ENCODE results near the gene RAB8A. TPM values are rescaled to one million over a fixed set of nuclear protein-coding genes. Genes with fewer than 3 reads are reported as not detected.

RAB8A gene
- total RNA-seq, 1 experiment from 2014 or later: 74.0 TPM

- Mint-ChIP-seq H3K27ac (peak overlapping the region; percentile 90; the same call in 1 of the 2 replicates), H3K36me3 (no peaks in the 10 kb centered on the region), H3K9me3 (0 out of 2 replicates have a peak, but pooled peaks cover 3% of the 10 kb centered on the region), H3K4me1 (peaks cover 16% of the 10 kb centered on the region), H3K4me3 (no peak overlapping the region), H3K27me3 (ENCODE audit: low read depth) (peaks cover 4% of the 10 kb centered on the region; the same call in 1 of the 2 replicates)
- DNase-seq (ENCODE audit: low spot score): no peak
- TF ChIP-seq GRHL2 (CRISPR knock-in tag; IDR thresholded peaks at IDR 0.05; ENCODE audit: insufficient replicate concordance, severe bottlenecking): no peak
- no peak for TF ChIP-seq KAT7 (CRISPR knock-in tag; IDR thresholded peaks at IDR 0.05; ENCODE audit: borderline replicate concordance)
- TF ChIP-seq IRF1 (CRISPR knock-in tag; IDR thresholded peaks at IDR 0.05): no peak
- no peak for TF ChIP-seq ERG (CRISPR knock-in tag; IDR thresholded peaks at IDR 0.05)
- no peak for TF ChIP-seq STAT6 (CRISPR knock-in tag; conservative IDR thresholded peaks at IDR 0.05; ENCODE audit: low read depth)
- no peak for TF ChIP-seq ARID4B (CRISPR knock-in tag; IDR thresholded peaks at IDR 0.05; ENCODE audit: borderline replicate concordance)
- TF ChIP-seq ATF1 (CRISPR knock-in tag; IDR thresholded peaks at IDR 0.05): no peak
- no peak for TF ChIP-seq NR1H2 (CRISPR knock-in tag; IDR thresholded peaks at IDR 0.05)
- no peak for TF ChIP-seq USF1 (CRISPR knock-in tag; IDR thresholded peaks at IDR 0.05)
- no peak for TF ChIP-seq AR (CRISPR knock-in tag; IDR thresholded peaks at IDR 0.05)
- no peak for TF ChIP-seq ZNF416 (CRISPR knock-in tag; IDR thresholded peaks at IDR 0.05)
- no peak for TF ChIP-seq MYBL2 (CRISPR knock-in tag; IDR thresholded peaks at IDR 0.05)
- TF ChIP-seq AFF4 (CRISPR knock-in tag; IDR thresholded peaks at IDR 0.05; ENCODE audit: borderline replicate concordance): no peak
- no peak for TF ChIP-seq NFE2L1 (CRISPR knock-in tag; IDR thresholded peaks at IDR 0.05)
- no peak for TF ChIP-seq SOX15 (CRISPR knock-in tag; IDR thresholded peaks at IDR 0.05)
- TF ChIP-seq ATF3 (CRISPR knock-in tag; conservative IDR thresholded peaks at IDR 0.05): no peak
- TF ChIP-seq CREM (CRISPR knock-in tag; IDR thresholded peaks at IDR 0.05): no peak
- TF ChIP-seq ELF4 (CRISPR knock-in tag; IDR thresholded peaks at IDR 0.05; ENCODE audit: low read depth): no peak
- no peak for ATAC-seq
- POLR2A ChIA-PET: interaction anchor here (2.6 kb wide), 1 partner anchor 9 kb away, joined by 14 read pairs; the partner anchor contains the start of gene TPM4
- CTCF ChIA-PET: interaction anchor here (1.1 to 1.4 kb wide), 3 partner anchors 10 to 119 kb away, joined by 3 to 5 read pairs (median 4); partner anchors contain the start of genes FAM32A and TPM4
Observed at GRCh38 chr19:16066611-16067104, 45.0 kb upstream of the RAB8A start.

Data from WTC11 (cell line).